Astrocyte of the spinal cord (primary cell): ENCODE data around the gene SPPL3.
"Not testable (repeated sequence)": the region's sequence is repeated elsewhere in the genome, so short reads cannot be mapped to it uniquely, and the experiment has no call there.

Experiments used
- DNase-seq: peaks from one replicate; pipeline ENCODE4 v3.0.0; 2011; ENCODE audit warnings: low read depth, low spot score
- H3K4me3 ChIP-seq: 2 replicates; pipeline ENCODE4 v1.5.1; 2011; ENCODE audit warnings: low read depth, mild to moderate bottlenecking, low read length, moderate library complexity
- in situ Hi-C: cut with HindIII; loops from 2 replicates; pipeline ENCODE4 v1.10.0; 2017; ENCODE audit warnings: low sequenced_read_pairs
- TF ChIP-seq, protein P1 (sequence below): IDR thresholded peaks from 2 replicates; pipeline ENCODE4 v1.5.1; 2012; ENCODE audit warnings: low read depth, mild to moderate bottlenecking, low read length, inconsistent platforms

Gene SPPL3

DNA sequence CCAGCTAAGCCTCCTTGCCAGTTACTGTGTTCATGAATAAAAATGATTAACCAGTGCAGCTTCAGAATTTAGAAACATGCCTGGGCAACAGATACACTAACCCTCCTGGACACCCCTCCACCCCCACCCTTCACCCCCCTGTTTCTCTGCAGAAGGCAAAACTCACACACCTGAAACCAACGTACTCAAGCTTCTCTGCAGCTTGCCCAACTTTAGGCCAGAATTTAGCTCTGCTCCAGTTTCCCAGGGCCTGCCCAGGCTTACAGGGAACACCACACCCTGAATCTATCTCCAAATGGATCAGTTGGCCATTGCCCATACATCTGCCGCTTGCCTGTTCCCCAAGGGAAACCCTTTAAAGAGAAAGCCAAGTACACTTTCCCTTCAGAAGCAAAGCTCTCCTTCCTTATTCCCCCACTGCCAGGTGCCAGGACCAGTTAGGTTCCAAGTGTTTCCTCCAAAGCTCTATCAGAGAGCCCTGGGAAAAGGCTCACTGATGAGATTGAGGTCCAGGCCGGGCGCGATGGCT lies 1.8 kb upstream of the SPPL3 start:
- no peak overlapping the region for H3K4me3 ChIP-seq
- TF ChIP-seq, protein P1, sequence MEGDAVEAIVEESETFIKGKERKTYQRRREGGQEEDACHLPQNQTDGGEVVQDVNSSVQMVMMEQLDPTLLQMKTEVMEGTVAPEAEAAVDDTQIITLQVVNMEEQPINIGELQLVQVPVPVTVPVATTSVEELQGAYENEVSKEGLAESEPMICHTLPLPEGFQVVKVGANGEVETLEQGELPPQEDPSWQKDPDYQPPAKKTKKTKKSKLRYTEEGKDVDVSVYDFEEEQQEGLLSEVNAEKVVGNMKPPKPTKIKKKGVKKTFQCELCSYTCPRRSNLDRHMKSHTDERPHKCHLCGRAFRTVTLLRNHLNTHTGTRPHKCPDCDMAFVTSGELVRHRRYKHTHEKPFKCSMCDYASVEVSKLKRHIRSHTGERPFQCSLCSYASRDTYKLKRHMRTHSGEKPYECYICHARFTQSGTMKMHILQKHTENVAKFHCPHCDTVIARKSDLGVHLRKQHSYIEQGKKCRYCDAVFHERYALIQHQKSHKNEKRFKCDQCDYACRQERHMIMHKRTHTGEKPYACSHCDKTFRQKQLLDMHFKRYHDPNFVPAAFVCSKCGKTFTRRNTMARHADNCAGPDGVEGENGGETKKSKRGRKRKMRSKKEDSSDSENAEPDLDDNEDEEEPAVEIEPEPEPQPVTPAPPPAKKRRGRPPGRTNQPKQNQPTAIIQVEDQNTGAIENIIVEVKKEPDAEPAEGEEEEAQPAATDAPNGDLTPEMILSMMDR: no peak
- DNase-seq: no peak
- in situ Hi-C loops: no loop called here

DNA sequence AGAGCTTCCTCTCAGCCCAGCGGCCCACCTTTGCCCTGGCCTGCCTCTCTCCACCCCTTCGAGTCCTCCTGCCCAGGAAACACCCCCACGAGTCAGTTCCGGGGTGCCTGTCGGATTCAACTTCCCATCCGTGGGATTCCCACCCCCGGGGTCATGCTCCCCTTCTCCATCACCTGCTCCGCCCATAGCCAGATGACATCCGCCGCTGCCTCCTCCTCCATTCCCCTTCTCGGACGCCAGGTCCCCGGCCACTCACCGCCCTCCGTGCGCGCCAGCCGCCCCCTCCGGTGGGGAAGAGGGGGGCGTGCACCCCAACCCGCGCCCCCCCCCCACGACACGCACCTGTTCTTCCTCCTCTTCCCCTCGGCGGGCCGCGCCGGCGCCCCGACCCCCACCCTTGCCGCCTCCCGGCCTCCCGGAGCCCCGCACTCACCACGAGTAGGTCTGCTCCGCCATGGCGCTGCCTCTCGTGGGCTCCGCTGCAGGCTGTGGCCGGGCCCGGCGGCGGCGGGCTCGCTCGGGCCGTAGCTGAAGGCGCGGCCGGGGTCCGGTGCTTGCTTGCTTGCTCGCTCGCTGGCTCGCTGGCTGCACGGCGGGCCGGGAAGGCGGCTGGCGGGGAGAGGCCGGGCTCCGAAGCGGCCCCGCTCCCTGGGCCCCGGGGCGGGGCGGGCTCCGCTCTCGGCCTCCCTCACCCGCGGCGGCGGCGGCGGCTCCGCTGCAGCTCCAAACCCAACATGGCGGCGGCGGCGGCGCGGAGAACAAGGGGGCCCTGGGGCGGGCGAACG lies 554 bp downstream of the SPPL3 start:
- in situ Hi-C loops: no loop called here
- H3K4me3 ChIP-seq: peak overlapping the region; percentile 60

DNA sequence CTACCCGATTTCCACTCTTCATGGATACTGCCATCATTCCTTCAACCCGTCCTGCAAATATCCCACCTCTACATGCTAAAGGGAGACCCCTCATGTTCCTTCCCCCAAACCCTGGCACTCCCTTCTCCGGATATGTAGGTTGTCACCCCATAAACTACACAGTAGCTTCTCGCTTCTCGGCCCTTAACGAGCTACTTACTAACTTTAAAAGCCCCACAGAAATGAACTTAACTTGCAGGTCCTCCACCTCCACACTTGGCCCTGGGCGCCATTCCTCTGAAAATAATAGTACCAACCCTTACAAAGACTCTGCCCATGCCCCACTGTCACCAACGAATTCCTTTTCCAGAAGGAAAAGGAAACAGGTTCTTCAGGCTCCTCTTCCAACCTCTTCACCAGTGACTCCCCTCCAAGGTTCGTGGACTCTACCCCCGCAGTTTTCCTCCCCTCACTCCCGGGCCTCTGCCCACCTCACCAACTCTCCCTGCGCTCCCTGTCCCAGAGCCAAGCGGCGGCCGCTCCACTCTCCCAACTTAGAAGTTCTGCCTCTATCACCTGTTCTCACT lies 1.2 kb downstream of the SPPL3 start:
- H3K4me3 ChIP-seq: peak overlapping the region; percentile 60
- TF ChIP-seq, protein P1: no peak
- in situ Hi-C loops: no loop called here
- DNase-seq: no peak

More for the DNA sequence above, 554 bp downstream of the SPPL3 start:
- TF ChIP-seq, protein P1: no peak
- peak; percentile 9 for DNase-seq

DNA sequence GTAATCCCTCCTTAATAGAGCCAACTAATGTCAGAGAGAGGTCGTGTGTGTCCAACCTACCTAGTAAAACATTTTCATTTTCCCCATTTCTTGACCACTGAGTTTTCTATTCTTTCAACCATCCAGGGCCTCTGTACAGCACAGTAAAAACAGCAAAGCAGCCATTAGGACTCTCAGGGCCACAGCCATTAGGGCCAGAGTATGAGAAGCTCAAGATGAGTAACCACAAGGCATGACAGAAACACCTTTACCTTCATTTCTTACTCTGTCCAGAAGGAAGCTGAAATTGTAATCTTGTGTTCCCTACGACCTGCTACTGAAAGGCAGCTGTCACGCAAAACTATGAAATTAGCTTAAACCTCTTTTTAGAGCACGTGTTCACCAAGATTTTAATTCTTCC lies 2.3 kb downstream of the SPPL3 start:
- no peak for DNase-seq
- in situ Hi-C loops: no loop called here
- H3K4me3 ChIP-seq: no peak overlapping the region
- TF ChIP-seq, protein P1: no peak

DNA sequence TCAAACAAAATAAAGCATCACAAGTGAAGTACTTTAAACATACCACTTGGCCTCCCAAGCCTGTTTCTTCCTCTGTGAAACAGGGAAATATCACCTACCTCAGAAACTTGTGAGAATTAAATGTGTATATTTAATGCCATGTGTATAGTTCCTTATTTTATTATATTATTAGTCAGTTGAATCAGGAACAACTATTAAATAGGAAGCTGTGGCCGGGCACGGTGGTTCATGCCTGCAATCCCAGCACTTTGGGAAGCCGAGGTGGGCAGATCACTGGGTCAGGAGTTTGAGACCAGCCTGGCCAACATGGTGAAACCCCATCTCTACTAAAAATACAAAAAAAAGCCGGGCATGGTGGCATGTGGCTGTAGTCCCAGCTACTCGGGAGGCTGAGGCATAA lies 3.1 kb downstream of the SPPL3 start:
- in situ Hi-C loops, DNase-seq, H3K4me3 ChIP-seq: not testable (repeated sequence)

DNA sequence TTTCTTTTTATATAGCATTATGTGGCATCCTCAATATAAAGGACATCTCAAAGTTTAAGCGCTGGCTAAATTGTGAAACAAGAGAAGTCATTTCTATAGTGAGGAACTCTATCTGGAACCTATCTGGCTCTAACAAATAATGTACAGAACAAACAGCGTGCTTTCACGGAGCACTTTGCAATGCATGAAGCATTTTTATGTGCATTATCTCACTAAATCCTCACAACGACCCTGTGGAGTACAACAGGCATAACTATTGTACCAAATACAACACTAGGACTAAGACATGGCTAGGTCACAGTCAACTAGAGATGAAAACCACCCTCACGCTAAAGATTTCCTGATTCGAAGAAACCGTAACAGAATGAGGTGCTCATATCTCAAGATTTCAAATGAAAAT lies 8.6 kb downstream of the SPPL3 start:
- in situ Hi-C loops: no loop called here
- TF ChIP-seq, protein P1: no peak

DNA sequence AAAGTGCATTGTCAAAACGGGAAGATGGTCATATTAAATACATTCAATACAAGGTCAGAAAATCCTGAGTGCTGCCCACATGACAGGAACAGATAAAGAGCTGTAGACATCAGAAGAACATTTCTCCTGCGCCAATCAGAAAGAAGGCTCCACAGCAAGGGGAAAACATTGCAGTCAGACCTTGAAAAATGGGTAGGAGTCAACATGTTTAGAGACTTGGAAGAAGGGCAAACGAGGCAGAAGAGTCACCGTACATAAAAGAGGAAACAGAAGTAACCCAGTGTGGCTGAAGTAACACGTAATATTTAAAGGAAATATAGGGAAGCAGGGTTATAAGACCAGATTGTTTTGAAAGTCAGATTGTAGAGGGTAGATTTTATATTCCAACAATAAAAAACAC lies 11.9 kb downstream of the SPPL3 start:
- DNase-seq: no peak
- no peak overlapping the region for H3K4me3 ChIP-seq
- TF ChIP-seq, protein P1: no peak
- in situ Hi-C loops: no loop called here

More for the DNA sequence above, 8.6 kb downstream of the SPPL3 start:
- no peak for DNase-seq
- H3K4me3 ChIP-seq: no peak overlapping the region
